HUDEP-2 (cell line): ENCODE measurements around the gene MS4A15.
"Not testable (repeated sequence)": the region's sequence is repeated elsewhere in the genome, so short reads cannot be mapped to it uniquely, and the experiment has no call there.

Experiments used
- DNase-seq, 76 experiments: peaks; one replicate each; lab custom pipeline; 2025; ENCODE audit not compliant: unreplicated experiment in 76 of 76; lab: John Stamatoyannopoulos, UW

Gene MS4A15

DNA sequence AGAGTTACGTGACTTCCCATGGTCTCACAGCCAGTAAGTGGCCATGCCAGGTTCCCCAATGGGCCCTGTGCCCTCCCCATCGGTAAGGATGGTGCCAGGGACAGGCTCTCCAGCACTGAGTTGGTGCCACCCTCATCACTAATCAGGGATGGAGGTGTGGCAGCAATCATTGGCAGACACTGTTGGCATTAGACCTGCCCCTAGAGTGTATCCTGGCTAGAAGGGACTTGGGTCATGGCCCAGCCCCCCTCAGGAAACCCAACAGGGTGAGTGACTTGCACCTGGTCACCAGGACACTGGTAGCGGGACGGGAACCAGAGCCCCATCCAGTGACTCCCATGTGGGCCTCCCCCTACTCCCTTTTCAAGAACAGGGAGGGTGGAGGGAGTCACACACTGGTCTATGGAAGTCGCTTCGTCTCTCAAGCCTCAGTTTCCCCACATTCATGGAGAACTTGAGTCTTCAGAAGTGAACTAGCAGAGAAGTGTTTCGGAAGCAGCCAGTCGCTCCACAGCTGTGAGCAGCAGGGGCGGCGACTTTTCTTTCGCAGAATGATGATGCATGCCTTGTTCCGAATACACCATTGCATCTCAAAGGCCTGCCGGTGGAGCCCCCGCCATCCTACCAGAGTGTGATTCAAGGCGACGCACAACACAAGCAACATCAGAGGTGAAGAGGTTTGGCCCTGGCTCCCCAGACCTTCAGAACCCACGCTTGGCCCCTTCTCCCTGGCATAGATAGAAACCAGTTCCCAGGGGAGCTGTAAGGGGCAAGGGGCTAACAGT lies 41.4 kb downstream of the MS4A15 start:
- DNase-seq: no peak

DNA sequence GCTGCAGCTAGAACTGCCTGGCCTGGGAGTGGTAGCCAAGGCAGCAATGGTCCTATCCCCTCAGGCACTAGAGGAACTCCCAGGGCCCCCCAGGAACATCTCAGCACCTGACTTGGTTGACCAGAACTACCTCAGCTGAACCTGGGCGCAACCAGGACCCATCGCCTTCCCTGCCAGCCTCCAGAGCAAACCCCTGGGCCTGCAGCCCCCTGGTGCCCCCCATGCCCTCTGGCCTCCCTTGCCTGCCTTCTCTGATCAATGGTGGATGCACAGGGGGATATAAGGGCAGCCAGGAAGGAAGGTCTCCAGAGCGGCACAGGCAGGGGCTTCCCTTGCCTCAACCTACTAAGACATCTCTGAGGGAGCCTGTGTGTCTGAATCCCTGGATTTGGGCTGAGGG lies 42.0 kb downstream of the MS4A15 start:
- no peak for DNase-seq

DNA sequence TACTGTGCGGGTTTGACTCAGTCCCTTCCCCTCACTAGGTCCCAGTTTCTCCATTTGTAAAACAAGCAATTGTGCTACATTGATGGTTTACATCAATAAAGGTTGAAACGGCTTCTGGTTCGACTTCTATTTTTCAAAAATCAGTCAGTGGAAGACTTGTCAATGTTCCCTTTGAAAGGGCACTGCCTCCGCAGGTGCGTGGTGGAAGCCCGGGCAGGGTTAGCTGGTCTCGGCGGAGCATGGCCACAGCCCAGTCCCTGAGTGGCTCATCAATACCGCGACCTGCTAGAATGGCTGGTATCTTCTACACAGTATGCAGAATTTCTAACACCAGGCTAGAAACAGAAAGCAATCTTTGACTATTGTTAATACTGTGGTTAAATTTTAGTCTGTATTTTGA lies 44.5 kb downstream of the MS4A15 start:
- no peak for DNase-seq

- no peak for DNase-seq
Observed at GRCh38 chr11:60803273-60803936, 46.7 kb downstream of the MS4A15 start.

GRCh38 chr11:60809249-60809648 lies 52.6 kb downstream of the MS4A15 start:
- no peak for DNase-seq

DNA sequence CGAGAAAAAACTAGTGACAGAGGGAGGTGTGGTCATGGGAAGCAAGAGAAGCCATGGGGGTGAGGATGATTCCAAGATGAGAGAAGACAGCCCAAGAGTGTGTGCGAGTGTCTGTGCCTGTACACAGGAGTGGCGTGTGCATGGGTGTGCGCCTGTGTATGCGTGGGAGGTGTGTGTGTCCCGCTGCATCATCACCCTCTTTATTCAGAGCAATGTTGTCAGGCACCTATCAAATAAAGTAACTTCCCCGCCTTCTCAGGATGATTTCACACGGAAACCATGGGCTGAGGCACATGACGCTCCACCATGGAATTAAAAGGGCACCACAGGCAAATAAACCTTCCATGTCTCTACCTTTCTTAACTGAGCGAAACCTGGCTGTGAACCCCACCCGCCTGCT lies 53.0 kb downstream of the MS4A15 start:
- DNase-seq: no peak

GRCh38 chr11:60810151-60810550 lies 53.5 kb downstream of the MS4A15 start:
- DNase-seq: no peak

DNA sequence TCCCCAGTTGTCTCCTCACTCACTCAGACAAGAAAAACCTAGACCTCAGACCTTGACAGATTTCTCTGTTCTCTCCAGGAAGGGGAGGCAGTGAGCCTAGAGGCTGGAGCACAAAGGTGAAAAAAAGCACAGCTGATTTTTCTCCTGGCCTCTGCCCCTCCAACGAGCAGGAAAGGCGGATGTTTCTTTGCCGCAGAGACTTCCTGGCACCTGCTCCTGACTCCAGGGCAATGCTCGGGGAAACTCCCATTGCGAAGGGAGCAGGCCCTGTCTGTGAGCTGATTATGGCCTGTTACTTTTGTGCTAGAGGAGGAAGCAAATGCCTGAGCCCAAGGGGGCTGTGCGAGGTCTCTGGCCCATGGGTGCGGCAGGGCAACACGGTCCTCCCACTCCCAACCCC lies 53.9 kb downstream of the MS4A15 start:
- DNase-seq: no peak

DNA sequence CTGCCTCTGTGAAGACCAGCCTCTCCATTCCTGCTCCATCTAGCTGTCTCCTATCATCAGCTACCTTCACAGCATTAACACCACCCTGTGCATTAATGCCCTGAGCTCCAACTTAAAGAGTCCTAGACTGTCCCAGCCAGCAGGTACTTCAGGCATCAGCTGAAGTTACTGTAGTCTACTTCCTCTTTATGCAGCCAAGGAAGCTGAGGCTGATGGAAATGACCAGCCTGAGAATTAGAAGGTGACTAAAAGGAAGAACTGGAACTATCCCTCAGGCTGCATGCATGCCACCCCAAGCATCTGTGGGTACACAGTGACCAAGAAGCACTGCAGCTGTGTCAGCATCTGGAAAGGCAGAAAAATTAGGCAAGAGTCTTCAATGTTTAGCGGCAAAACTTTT lies 56.7 kb downstream of the MS4A15 start:
- no peak for DNase-seq

DNA sequence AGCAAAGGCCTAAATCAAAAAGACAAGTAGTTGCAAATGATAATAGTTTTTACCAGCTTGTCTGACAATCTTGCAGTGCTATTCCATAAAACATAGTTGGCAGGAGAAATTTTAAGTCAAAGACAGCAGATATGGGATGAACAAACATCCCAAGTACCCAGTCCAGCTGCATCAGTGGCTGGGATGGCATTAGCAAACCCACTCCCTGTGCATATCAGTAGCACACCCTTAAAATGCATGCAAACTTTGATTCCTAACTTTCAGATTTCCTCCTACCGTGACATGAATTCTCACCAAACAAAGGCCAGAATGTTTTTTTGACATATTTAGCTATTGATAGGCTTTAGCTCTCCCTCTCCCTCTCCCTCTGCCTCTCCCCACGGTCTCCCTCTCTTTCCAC lies 57.4 kb downstream of the MS4A15 start:
- DNase-seq: no peak

DNA sequence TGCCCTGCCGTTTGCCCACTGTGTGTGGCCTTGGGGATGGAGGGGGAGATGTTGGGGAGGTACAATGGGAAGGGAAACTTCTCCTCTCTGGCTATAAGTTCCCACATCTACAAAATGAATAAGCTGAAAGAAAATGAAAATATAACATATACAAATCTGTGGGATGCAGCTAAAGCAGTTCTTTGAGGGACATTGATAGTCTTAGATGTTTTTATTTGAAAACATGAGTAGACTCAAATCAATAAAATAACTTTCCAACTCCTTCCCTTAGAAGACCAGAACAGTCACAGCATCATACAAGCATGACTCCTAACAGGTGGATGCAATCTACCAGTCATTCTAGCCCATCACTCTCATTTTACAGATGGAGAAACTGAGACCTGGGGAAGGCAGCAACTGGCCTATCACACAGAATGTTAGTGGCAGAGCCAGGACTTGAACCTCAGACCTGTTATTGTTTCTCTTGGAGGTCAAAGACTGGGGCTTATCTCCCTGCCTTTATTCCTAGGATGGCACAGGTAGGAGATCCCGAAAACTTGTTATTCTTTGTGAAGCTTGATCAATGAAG lies 60.0 kb downstream of the MS4A15 start:
- DNase-seq: no peak

- DNase-seq: no peak
Observed at GRCh38 chr11:60818057-60818456, 61.4 kb downstream of the MS4A15 start.

GRCh38 chr11:60821827-60822599 lies 65.3 kb downstream of the MS4A15 start:
- DNase-seq: no peak

GRCh38 chr11:60823745-60824306 lies 67.2 kb downstream of the MS4A15 start:
- not testable (repeated sequence) for DNase-seq

- no peak for DNase-seq
Observed at GRCh38 chr11:60825118-60825517, 68.5 kb downstream of the MS4A15 start.

DNA sequence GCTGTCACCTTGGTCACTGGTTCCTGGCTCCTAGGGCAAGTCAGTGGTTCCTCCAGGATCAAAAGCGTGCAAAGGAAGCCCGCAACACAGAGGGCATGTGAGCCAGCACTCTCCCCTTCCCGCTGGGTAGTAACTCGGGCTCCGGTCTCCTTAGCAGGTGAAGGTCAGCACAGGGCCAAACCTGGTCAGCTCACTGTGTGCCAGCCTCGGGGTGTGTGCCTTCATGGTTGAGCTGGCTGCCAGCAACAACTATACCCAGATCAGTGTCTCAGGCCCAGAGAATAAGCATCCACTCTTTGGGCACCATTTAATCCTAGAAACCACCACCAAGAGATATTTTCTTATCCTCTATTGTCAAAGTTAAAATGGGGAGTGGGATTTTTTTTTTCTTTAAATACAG lies 69.1 kb downstream of the MS4A15 start:
- DNase-seq: no peak
